Ovary (tissue), 3 donors: Measurements from ENCODE around the gene RNF10.

ENCODE experiments used
- CTCF ChIP-seq, 3 donors: fragments of 450-650 bp in 2 of 3; fragments of 200-600 bp in 1 of 3; IDR thresholded peaks; one replicate each; pipeline versions ENCODE4 v1.5.1 to v1.8.0; 2016 to 2022; ENCODE audit warnings: antibody characterized with exemption in 3 of 3, mild to moderate bottlenecking in 1 of 3
- POLR2A ChIP-seq: fragments of 450-650 bp; IDR thresholded peaks from one replicate; pipeline ENCODE4 v1.6.1; 2017; ENCODE audit warnings: antibody characterized with exemption, mild to moderate bottlenecking, moderate library complexity
- donor health status: DM: no; HTN: no; CAD: no.

GRCh38 chr12:120573560-120573959, 39.4 kb downstream of the RNF10 start:
- TF ChIP-seq POLR2A (no peak), CTCF (IDR thresholded peaks at IDR 0.05) (no peak)
